NCI-H82 treated with DMSO at 0.1 percent for 48 hours (cell line): ENCODE data around the gene CDC42EP5.

Experiments
- DNase-seq: peaks from one replicate; lab custom pipeline; 2025; ENCODE audit not compliant: unreplicated experiment; lab: John Stamatoyannopoulos, UW

Gene CDC42EP5

GRCh38 chr19:54428323-54429175, 44.5 kb downstream of the CDC42EP5 start:
- no peak for DNase-seq

GRCh38 chr19:54427586-54427985, 45.5 kb downstream of the CDC42EP5 start:
- no peak for DNase-seq

- no peak for DNase-seq
These were observed 46.7 kb downstream of the CDC42EP5 start for GRCh38 chr19:54426291-54426931.

- no peak for DNase-seq
These were observed 47.7 kb downstream of the CDC42EP5 start for GRCh38 chr19:54425382-54425723.

- no peak for DNase-seq
These were observed 48.3 kb downstream of the CDC42EP5 start for GRCh38 chr19:54424660-54425381.

- DNase-seq: no peak
These were observed 48.9 kb downstream of the CDC42EP5 start for GRCh38 chr19:54424201-54424600.

GRCh38 chr19:54422136-54422535, 51.0 kb downstream of the CDC42EP5 start:
- DNase-seq: no peak

GRCh38 chr19:54421521-54421920, 51.6 kb downstream of the CDC42EP5 start:
- no peak for DNase-seq

GRCh38 chr19:54421169-54421516, 52.0 kb downstream of the CDC42EP5 start:
- DNase-seq: no peak

GRCh38 chr19:54420383-54421168, 52.5 kb downstream of the CDC42EP5 start:
- DNase-seq: no peak

GRCh38 chr19:54420068-54420382, 53.1 kb downstream of the CDC42EP5 start:
- no peak for DNase-seq

- DNase-seq: no peak
These were observed 53.9 kb downstream of the CDC42EP5 start for GRCh38 chr19:54418930-54419800.

GRCh38 chr19:54418030-54418929, 54.8 kb downstream of the CDC42EP5 start:
- no peak for DNase-seq

GRCh38 chr19:54416695-54417491, 56.2 kb downstream of the CDC42EP5 start:
- DNase-seq: no peak

GRCh38 chr19:54415901-54416673, 57.0 kb downstream of the CDC42EP5 start:
- no peak for DNase-seq

- no peak for DNase-seq
These were observed 57.7 kb downstream of the CDC42EP5 start, which contains the start of gene TTYH1 for GRCh38 chr19:54415208-54415900. Gene TTYH1 (plus strand): TSS chr19:54415464. CDS start chr19:54415553, 89 bp downstream.
